ENCODE results near the gene TSBP1. TPM values are rescaled to one million over a fixed set of nuclear protein-coding genes. Genes with fewer than 3 reads are reported as not detected.

Gene TSBP1
- total RNA-seq, 2 donors from 2014 or later: 0.45 TPM; not detected in 1

- H3K4me1 ChIP-seq (replicated peaks): no peaks in the 10 kb centered on the region
- H3K9me3 ChIP-seq: no peaks in the 10 kb centered on the region
- no peak overlapping the region for H3K27ac ChIP-seq
- DNase-seq (ENCODE audit: low spot score): no peak
- H3K36me3 ChIP-seq: no peaks in the 10 kb centered on the region
- H3K27me3 ChIP-seq (replicated peaks; ENCODE audit: insufficient read depth): no peaks in the 10 kb centered on the region
- no peak overlapping the region for H3K4me3 ChIP-seq
- TF ChIP-seq POLR2A (IDR thresholded peaks at IDR 0.05): no peak
- TF ChIP-seq POLR2AphosphoS5 (IDR thresholded peaks at IDR 0.05): no peak
- no peak for TF ChIP-seq CTCF (IDR thresholded peaks at IDR 0.05)
- intact Hi-C loops (cut with DNase I): no loop called here
- WGBS: 49% methylated on average over 8 of the region's 8 CpGs
Measured at GRCh38 chr6:32402812-32403211, 31.1 kb upstream of the TSBP1 start.

- no peaks in the 10 kb centered on the region for H3K36me3 ChIP-seq
- no peak for TF ChIP-seq POLR2A (IDR thresholded peaks at IDR 0.05)
- TF ChIP-seq POLR2AphosphoS5 (IDR thresholded peaks at IDR 0.05): no peak
- TF ChIP-seq CTCF (IDR thresholded peaks at IDR 0.05): no peak
- no peak overlapping the region for H3K4me3 ChIP-seq
- H3K4me1 ChIP-seq (replicated peaks): no peaks in the 10 kb centered on the region
- H3K27ac ChIP-seq: no peak overlapping the region
- no peaks in the 10 kb centered on the region for H3K9me3 ChIP-seq
- WGBS: 30% methylated on average over 4 of the region's 4 CpGs
- no peaks in the 10 kb centered on the region for H3K27me3 ChIP-seq (replicated peaks; ENCODE audit: insufficient read depth)
- intact Hi-C loops (cut with DNase I): no loop called here
- DNase-seq (ENCODE audit: low spot score): no peak
Measured at GRCh38 chr6:32401284-32401963, 29.7 kb upstream of the TSBP1 start.

GRCh38 chr6:32397252-32397920, 25.7 kb upstream of the TSBP1 start:
- intact Hi-C loops (cut with DNase I): no loop called here
- Histone ChIP-seq H3K9me3 (no peaks in the 10 kb centered on the region), H3K4me3 (no peak overlapping the region), H3K36me3 (no peaks in the 10 kb centered on the region), H3K4me1 (replicated peaks) (no peaks in the 10 kb centered on the region), H3K27me3 (replicated peaks; ENCODE audit: insufficient read depth) (no peaks in the 10 kb centered on the region), H3K27ac (no peak overlapping the region)
- WGBS: 78% methylated on average over 7 of the region's 7 CpGs
- no peak for DNase-seq (ENCODE audit: low spot score)
- TF ChIP-seq CTCF (IDR thresholded peaks at IDR 0.05) (no peak), POLR2AphosphoS5 (IDR thresholded peaks at IDR 0.05) (no peak), POLR2A (IDR thresholded peaks at IDR 0.05) (no peak)

- intact Hi-C loops (cut with DNase I): no loop called here
- Histone ChIP-seq H3K4me1 (replicated peaks) (no peaks in the 10 kb centered on the region), H3K4me3 (no peak overlapping the region), H3K27ac (no peak overlapping the region), H3K27me3 (replicated peaks; ENCODE audit: insufficient read depth) (no peaks in the 10 kb centered on the region), H3K36me3 (no peaks in the 10 kb centered on the region), H3K9me3 (no peaks in the 10 kb centered on the region)
- WGBS: 97% methylated on average over 10 of the region's 10 CpGs
- no peak for TF ChIP-seq POLR2A (IDR thresholded peaks at IDR 0.05)
- TF ChIP-seq POLR2AphosphoS5 (IDR thresholded peaks at IDR 0.05): no peak
- no peak for TF ChIP-seq CTCF (IDR thresholded peaks at IDR 0.05)
- DNase-seq (ENCODE audit: low spot score): no peak
Measured at GRCh38 chr6:32396028-32396427, 24.3 kb upstream of the TSBP1 start.
